Measurements from ENCODE around the gene YKT6.

The YKT6 gene

GRCh38 chr7:44249639-44250234, 49.0 kb downstream of the YKT6 start:
- Histone ChIP-seq H3K4me2 (ENCODE audit: low read depth, low read length) (no peak overlapping the region), H3K27me3 (replicated peaks; ENCODE audit: insufficient read depth, low read length) (no peaks in the 10 kb centered on the region), H4K20me1 (ENCODE audit: insufficient read depth, low read length) (no peaks in the 10 kb centered on the region), H2AFZ (ENCODE audit: low read length) (no peak overlapping the region), H3K27ac (ENCODE audit: low read length) (no peak overlapping the region), H3K9ac (ENCODE audit: low read length) (no peak overlapping the region), H3K4me3 (ENCODE audit: low read length) (no peak overlapping the region), H3K79me2 (ENCODE audit: low read length) (no peaks in the 10 kb centered on the region), H3K9me2 (replicated peaks; ENCODE audit: insufficient read depth, low read length) (no peaks in the 10 kb centered on the region), H3K9me3 (replicated peaks; ENCODE audit: insufficient read depth, low read length) (no peaks in the 10 kb centered on the region), H3K36me3 (replicated peaks; ENCODE audit: insufficient read depth, low read length) (no peaks in the 10 kb centered on the region), H3K4me1 (ENCODE audit: low read length) (no peaks in the 10 kb centered on the region), H3F3A (ENCODE audit: insufficient read depth, low read length) (no peaks in the 10 kb centered on the region)
- TF ChIP-seq CTCF (IDR thresholded peaks at IDR 0.05; ENCODE audit: low read length), result no peak
- TF ChIP-seq EZH2phosphoT487 (IDR thresholded peaks at IDR 0.05; ENCODE audit: low read length), result no peak
- no peak for TF ChIP-seq EZH2 (optimal IDR thresholded peaks at IDR 0.05; ENCODE audit: low read depth, low read length)
- DNase-seq, result no peak

- H3K36me3 ChIP-seq (replicated peaks; ENCODE audit: insufficient read depth, low read length), result no peaks in the 10 kb centered on the region
Observed at GRCh38 chr7:44251269-44251668, 50.5 kb downstream of the YKT6 start.

GRCh38 chr7:44251881-44252280, 51.1 kb downstream of the YKT6 start:
- Histone ChIP-seq H3K4me1 (ENCODE audit: low read length) (no peaks in the 10 kb centered on the region), H3K79me2 (ENCODE audit: low read length) (no peaks in the 10 kb centered on the region), H3F3A (ENCODE audit: insufficient read depth, low read length) (no peaks in the 10 kb centered on the region), H3K27me3 (replicated peaks; ENCODE audit: insufficient read depth, low read length) (no peaks in the 10 kb centered on the region), H3K27ac (ENCODE audit: low read length) (no peak overlapping the region), H3K9ac (ENCODE audit: low read length) (no peak overlapping the region), H3K36me3 (replicated peaks; ENCODE audit: insufficient read depth, low read length) (no peaks in the 10 kb centered on the region), H2AFZ (ENCODE audit: low read length) (no peak overlapping the region), H3K4me3 (ENCODE audit: low read length) (no peak overlapping the region), H3K9me3 (replicated peaks; ENCODE audit: insufficient read depth, low read length) (no peaks in the 10 kb centered on the region), H3K9me2 (replicated peaks; ENCODE audit: insufficient read depth, low read length) (no peaks in the 10 kb centered on the region), H3K4me2 (ENCODE audit: low read depth, low read length) (no peak overlapping the region), H4K20me1 (ENCODE audit: insufficient read depth, low read length) (no peaks in the 10 kb centered on the region)
- TF ChIP-seq CTCF (IDR thresholded peaks at IDR 0.05; ENCODE audit: low read length) (no peak), EZH2 (optimal IDR thresholded peaks at IDR 0.05; ENCODE audit: low read depth, low read length) (no peak), EZH2phosphoT487 (IDR thresholded peaks at IDR 0.05; ENCODE audit: low read length) (no peak)
- no peak for DNase-seq

More at GRCh38 chr7:44251269-44251668, 50.5 kb downstream of the YKT6 start:
- no peaks in the 10 kb centered on the region for H3K27me3 ChIP-seq (replicated peaks; ENCODE audit: insufficient read depth, low read length)
- DNase-seq, result no peak
- no peaks in the 10 kb centered on the region for H3K9me2 ChIP-seq (replicated peaks; ENCODE audit: insufficient read depth, low read length)
- H3K27ac ChIP-seq (ENCODE audit: low read length), result no peak overlapping the region
- H3K9ac ChIP-seq (ENCODE audit: low read length), result no peak overlapping the region
- no peak overlapping the region for H2AFZ ChIP-seq (ENCODE audit: low read length)
- no peak overlapping the region for H3K4me3 ChIP-seq (ENCODE audit: low read length)
- H3K4me1 ChIP-seq (ENCODE audit: low read length), result no peaks in the 10 kb centered on the region
- no peaks in the 10 kb centered on the region for H3K9me3 ChIP-seq (replicated peaks; ENCODE audit: insufficient read depth, low read length)
- H3F3A ChIP-seq (ENCODE audit: insufficient read depth, low read length), result no peaks in the 10 kb centered on the region
- TF ChIP-seq EZH2phosphoT487 (IDR thresholded peaks at IDR 0.05; ENCODE audit: low read length) (no peak), CTCF (IDR thresholded peaks at IDR 0.05; ENCODE audit: low read length) (no peak), EZH2 (optimal IDR thresholded peaks at IDR 0.05; ENCODE audit: low read depth, low read length) (no peak)
- no peak overlapping the region for H3K4me2 ChIP-seq (ENCODE audit: low read depth, low read length)
- no peaks in the 10 kb centered on the region for H4K20me1 ChIP-seq (ENCODE audit: insufficient read depth, low read length)
- no peaks in the 10 kb centered on the region for H3K79me2 ChIP-seq (ENCODE audit: low read length)

Measured in MM.1S (cell line).